HepG2 (cell line): ENCODE results near the gene TPO. TPM values are rescaled to one million over a fixed set of nuclear protein-coding genes. Genes with fewer than 3 reads are reported as not detected.

ENCODE experiments used
- CREB3 ChIP-seq: sonication (generic); formaldehyde crosslinking; IDR thresholded peaks from 2 replicates; pipeline ENCODE4 v1.5.0; 2020; ENCODE audit warnings: missing genetic modification reagents
- FOXA1 ChIP-seq, 2 experiments: fragments of 450-650 bp in 1 of 2; sonication (generic) in 1 of 2; formaldehyde crosslinking in 1 of 2; IDR thresholded peaks; 2 replicates each; pipeline versions ENCODE4 v1.4.0 to v1.6.1; 2016 to 2020; ENCODE audit warnings: missing genetic modification reagents in 1 of 2
- PATZ1 ChIP-seq: sonication (generic); formaldehyde crosslinking; IDR thresholded peaks from 2 replicates; pipeline ENCODE4 v1.4.0; 2020; ENCODE audit warnings: missing genetic modification reagents
- ZNF275 ChIP-seq: sonication (generic); formaldehyde crosslinking; IDR thresholded peaks from 2 replicates; pipeline ENCODE4 v1.8.0; 2022; ENCODE audit warnings: missing genetic modification reagents, mild to moderate bottlenecking, inconsistent platforms, borderline replicate concordance
- ZNF761 ChIP-seq: sonication (generic); formaldehyde crosslinking; conservative IDR thresholded peaks from 2 replicates; pipeline ENCODE4 v1.4.0; 2020; ENCODE audit warnings: mild to moderate bottlenecking, missing genetic modification reagents
- ZNF850 ChIP-seq: sonication (generic); formaldehyde crosslinking; conservative IDR thresholded peaks from 2 replicates; pipeline ENCODE4 v1.9.0; 2021; ENCODE audit warnings: mild to moderate bottlenecking, missing genetic modification reagents
- polyA plus RNA-seq, 8 experiments: library from polyadenylated mRNA; depleted of rRNA in 3 of 8; stranded (reverse) in 7 of 8; unstranded in 1 of 8; fragments of >200 nt; fragmentation: Illumina TruSeq in 4 of 8; extraction: Trizol in 4 of 8; gene quantifications; 2 replicates each; pipeline versions ENCODE4 v1.2.1 to v1.2.3, GENCODE V29; 2011 to 2016; ENCODE audit warnings: low read depth in 4 of 8, missing spikeins in 1 of 8, mixed read lengths in 1 of 8; ENCODE audit not compliant: insufficient read depth in 1 of 8
- total RNA-seq, 5 experiments: library from RNA; depleted of rRNA; stranded (reverse); fragments of >200 nt; fragmentation: Illumina TruSeq; extraction: Trizol; gene quantifications; 2 replicates each; pipeline ENCODE4 v1.2.3, GENCODE V29; 2016; ENCODE audit warnings: low read depth in 1 of 5
- TF ChIP-seq, protein P1 (sequence below): IDR thresholded peaks from 2 replicates; pipeline ENCODE4 v1.6.1; 2012; ENCODE audit warnings: low read length, improper control_type of control experiment

Gene TPO
- total and polyA plus RNA-seq, 2 of the 13 experiments (the other 11 are each of a cell fraction or from before 2014, with no cell fraction given), result not detected

DNA sequence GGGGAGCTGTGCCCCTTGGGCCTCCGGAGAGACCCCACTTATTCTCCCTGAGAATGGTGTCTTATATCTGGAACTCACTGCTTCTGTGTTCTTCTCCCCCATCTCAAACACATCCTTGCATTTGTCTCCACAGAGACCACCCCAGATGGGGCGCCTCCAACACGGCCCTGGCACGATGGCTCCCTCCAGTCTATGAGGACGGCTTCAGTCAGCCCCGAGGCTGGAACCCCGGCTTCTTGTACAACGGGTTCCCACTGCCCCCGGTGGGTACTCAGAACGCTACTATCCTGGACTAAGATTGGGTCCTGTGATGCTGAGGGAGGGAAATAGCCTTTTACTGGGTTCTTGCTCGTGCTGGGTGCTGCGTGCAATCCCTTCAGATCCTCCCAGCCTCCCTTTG lies 40.3 kb downstream of the TPO start (continued):
- TF ChIP-seq, protein P1, sequence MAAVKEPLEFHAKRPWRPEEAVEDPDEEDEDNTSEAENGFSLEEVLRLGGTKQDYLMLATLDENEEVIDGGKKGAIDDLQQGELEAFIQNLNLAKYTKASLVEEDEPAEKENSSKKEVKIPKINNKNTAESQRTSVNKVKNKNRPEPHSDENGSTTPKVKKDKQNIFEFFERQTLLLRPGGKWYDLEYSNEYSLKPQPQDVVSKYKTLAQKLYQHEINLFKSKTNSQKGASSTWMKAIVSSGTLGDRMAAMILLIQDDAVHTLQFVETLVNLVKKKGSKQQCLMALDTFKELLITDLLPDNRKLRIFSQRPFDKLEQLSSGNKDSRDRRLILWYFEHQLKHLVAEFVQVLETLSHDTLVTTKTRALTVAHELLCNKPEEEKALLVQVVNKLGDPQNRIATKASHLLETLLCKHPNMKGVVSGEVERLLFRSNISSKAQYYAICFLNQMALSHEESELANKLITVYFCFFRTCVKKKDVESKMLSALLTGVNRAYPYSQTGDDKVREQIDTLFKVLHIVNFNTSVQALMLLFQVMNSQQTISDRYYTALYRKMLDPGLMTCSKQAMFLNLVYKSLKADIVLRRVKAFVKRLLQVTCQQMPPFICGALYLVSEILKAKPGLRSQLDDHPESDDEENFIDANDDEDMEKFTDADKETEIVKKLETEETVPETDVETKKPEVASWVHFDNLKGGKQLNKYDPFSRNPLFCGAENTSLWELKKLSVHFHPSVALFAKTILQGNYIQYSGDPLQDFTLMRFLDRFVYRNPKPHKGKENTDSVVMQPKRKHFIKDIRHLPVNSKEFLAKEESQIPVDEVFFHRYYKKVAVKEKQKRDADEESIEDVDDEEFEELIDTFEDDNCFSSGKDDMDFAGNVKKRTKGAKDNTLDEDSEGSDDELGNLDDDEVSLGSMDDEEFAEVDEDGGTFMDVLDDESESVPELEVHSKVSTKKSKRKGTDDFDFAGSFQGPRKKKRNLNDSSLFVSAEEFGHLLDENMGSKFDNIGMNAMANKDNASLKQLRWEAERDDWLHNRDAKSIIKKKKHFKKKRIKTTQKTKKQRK, result no peak
- TF ChIP-seq CREB3 (no peak), ZNF850 (CRISPR knock-in tag) (no peak), ZNF275 (CRISPR knock-in tag) (no peak), FOXA1 (IDR thresholded peaks at IDR 0.05) (no peak), FOXA1 (CRISPR knock-in tag; IDR thresholded peaks at IDR 0.05) (no peak), ZNF761 (CRISPR knock-in tag) (no peak), PATZ1 (CRISPR knock-in tag) (no peak)
